Embryonic facial prominence (tissue), 1 donor: ENCODE measurements around the gene PTPN6.
A peak's percentile ranks its signal among the peaks of the same experiment; 100 is the strongest.

ENCODE experiments used
- DNase-seq: peaks from one replicate; pipeline ENCODE4 v3.0.0-alpha.2; 2016; ENCODE audit errors: extremely low spot score

The PTPN6 gene

DNA sequence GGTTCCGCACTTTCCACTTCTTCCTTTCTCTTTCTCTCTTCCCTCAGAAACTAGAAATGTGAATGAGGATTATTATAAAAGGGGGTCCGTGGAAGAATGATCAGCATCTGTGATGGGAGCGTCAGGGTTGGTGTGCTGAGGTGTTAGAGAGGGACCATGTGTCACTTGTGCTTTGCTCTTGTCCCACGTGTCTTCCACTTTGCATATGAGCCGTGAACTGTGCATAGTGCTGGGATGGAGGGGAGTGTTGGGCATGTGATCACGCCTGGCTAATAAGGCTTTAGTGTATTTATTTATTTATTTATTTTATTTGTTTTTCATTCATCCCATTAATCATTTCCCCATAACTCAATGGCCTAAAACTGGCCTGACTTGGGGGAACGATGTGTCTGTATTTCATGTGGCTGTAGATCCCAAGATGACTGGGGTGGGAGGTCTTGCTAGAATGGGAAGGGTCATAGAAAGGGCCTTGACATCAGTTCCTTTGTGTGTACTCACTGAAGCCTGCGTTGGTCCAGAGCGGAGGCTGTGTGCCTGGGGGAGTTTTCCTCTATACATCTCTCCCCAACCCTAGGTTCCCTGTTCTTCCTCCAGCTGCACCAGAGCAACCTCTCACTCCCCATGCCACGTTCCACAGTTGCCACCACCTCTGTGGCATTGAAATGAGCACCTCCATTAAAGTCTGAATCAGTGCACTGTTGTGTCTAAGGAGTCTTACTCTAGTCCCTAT lies 28.0 kb upstream of the PTPN6 start:
- DNase-seq = no peak

DNA sequence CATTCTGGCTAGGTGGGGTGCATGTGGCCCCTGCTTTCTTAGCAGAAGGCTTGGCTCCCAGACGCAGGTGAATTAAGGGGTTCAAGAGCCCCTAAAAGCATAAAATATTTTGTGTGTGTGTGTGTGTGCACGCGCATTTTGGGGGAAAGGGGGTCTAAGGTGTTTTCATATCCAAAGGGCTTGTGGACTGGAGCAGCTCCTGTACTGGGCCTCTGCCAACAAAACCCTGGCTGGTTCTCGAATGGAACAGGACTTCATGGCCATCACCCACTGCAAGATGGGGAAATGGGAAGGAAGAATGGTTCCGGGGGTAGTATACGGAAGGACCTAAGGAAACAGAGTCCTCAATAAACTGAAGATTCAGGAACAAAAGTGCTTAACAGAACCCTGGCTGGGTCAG lies 27.3 kb upstream of the PTPN6 start:
- DNase-seq = no peak

DNA sequence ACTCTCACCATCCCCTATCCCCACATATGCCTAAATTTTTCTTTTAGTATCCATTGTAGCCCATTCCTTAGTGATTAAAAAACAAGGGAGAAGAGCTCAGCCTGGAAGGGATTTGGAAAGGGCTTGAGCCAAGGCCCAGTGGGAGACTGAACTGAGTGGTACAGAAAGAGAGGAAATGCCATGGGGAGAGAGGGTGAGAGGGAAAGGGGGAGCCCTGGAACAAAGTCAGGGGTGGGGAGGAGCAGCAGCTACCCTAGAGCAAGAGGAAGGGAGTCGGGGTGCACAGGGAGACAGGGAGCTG lies 26.0 kb upstream of the PTPN6 start:
- DNase-seq = no peak

DNA sequence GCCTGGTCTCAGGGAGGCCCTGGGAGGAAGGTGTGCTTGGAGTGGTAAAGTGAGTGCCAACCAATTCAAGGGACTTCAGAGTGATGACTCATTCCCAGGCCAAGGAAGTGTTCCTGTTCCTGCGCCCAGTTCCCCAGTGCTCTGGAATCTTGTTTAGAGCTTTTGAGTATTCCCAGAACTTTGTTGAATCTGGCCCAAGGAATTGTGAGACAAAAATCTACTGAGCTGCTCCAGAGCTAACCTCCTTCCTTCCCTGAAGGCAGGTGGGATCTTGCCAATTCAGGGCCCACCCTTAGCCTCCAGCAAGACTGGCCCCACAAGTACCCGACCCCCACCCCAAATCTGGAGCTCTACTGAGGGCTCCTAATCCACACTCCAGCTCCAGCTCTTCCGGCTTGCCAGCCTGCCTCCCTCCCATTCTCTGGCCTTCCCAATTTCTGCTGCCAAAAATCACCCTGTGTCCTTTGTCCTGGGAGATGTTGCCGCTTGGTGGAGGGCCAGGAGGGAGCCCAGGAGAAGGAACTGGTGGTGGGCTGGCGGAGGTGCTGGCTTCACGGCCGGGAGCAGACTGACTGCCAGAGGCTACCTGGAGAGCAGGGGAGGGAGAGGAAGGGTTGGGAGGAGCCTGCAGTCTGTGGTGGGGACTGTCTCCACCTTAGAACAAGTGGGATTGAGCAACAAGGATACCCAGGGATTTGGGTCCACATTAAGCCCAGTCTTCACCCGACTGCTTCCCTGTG lies 25.4 kb upstream of the PTPN6 start:
- DNase-seq = no peak

DNA sequence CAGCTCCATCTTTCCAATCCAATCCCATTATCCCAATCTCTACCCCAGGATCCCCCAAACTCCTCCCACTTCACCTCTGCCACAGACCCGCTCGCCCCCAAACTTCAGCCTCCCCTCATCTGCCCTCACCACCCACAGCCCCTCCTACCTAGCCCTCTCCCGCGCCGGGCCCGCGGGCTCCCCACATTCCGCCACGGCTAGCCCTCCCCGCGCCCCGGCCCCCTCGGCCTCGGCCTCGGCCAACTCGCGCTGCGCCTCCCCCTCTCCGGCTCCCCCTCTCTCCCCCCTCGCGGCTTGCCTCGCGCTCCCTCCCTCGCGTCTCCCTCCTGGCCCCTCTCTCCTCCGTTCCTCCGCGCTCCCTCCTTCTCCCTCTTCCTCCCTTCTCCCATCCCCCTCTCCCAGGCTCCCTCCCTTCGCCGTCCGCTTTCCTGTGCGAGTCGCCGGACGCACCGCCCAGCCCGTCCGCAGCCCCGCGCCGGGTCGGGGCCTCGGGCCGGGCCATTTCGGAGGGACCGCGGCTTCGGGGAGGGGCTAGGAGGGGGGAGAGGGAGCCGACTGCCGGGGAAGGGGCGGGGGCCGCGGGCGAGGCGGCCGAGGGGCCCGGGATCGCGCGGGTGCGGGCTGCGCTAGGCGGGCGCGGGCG lies 23.7 kb upstream of the PTPN6 start, which contains the start of gene ATN1:
Gene ATN1 (plus strand): TSS at position 581 of the 643 bp plus-strand sequence. CDS start 6,043 bp downstream, outside the sequence.
- peak; percentile 94 for DNase-seq

DNA sequence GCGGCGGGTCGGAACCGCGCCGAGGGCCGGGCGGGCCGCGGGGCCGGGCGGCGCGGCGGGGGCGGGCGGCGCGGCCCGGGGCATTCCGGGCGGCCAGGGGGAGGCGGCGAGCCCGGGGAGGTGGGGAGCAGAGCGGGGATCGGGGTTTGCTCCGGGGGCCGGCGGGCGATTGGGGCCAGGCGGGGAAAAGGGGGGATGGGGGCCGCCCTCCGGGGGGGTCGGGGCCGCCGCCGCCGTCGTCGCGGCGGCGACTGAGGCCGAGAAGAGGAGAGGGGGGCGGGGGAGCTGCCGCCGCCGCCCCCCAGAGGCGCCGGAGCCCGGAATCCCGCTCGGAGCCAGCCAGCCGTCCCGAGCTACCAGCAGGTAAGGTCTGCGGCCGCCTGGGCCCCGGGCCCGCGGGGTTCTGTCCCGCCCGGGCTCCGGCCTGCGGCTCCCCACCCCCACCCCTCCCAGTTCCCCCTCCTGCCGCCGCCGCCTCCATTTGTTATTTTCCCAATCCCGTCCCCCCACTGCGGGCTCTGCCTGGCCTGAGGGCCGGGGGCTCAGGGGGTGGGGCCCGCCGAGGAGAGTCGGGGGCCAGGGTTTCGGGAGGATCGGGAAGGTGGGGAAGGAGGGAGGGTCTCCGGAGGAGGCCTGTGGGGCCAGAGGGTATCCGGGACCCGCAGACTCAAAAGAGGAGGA lies 23.0 kb upstream of the PTPN6 start:
- no peak for DNase-seq

DNA sequence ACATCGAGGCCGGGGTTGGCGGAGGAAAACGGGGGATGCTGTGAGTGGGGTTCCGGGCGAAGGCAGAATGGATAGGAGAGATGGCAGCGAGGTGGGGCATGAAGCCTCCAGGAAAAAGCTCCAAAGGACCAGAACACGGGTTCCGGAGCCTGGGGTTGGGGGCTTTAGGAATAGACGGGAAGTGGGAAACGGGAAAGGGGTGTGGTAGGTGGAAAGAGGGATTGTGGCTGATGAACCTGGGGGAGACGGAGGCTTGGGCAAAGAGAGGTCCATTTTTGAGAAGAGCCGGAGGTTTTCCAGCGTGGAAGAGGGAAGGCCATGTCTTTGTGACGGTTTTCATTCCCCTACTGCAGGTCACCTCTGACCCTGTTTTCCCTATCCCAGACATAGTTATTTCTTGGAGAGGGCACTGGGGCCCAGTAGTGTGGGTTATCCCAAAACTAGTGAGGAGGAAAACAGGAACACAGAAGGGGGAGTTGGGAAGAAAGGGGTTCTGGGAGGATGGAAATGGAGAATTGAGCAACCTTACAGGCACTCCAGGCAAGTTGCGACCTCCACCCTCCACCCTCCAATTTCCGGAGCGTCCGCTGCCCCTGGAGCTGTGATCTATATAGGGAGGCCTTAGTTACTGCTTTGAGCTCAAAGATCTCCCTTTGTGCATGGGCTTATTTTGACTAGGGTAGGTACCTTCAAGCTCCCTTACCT lies 22.3 kb upstream of the PTPN6 start:
- DNase-seq = no peak

DNA sequence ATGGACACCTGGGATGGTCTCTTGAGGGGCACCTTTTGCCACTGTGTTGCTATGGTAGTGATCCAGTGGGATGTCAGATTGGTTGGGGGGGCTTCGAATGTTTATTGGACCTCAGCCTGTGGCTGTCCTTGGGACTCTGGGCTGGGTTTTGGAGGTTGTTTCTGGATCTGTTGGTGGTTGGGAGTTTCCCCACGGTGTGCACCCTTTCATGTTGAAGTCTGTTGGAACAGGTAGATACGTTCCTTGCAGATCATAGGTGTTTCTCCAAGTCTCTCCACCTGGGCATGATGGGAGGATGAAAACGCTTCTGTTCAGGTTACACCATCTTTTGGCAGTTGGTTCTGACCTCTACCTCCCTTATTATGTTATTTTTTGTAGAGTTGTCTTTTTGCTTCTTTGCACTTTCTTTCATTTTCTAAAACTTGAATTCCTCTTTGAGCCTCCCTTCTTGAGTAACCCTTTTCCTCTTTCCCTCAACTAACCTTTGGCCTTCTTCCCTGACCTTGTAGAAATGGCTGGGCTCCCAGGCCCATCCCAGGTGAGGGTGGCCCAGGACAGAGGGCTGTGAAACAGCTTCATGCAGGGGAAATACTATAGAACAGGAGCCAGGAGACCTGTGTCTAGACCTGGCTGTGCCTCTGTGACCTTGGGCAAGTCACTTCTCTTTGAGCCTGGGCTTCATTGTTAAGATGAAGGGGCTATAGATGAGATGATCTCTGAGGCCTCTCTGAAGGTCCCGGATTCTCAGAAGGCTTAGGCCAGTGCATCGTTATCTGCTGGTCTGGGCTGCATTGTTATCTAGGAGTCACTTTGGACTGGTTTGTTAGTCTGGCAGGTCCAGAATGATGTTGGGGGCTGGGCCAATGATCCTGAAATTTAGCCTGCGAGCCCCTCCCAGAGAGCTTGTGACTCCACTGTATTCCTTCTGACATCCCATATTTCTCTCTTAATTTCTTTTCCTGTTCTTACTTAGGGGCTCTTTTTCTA lies 21.4 kb upstream of the PTPN6 start:
- DNase-seq = no peak

DNA sequence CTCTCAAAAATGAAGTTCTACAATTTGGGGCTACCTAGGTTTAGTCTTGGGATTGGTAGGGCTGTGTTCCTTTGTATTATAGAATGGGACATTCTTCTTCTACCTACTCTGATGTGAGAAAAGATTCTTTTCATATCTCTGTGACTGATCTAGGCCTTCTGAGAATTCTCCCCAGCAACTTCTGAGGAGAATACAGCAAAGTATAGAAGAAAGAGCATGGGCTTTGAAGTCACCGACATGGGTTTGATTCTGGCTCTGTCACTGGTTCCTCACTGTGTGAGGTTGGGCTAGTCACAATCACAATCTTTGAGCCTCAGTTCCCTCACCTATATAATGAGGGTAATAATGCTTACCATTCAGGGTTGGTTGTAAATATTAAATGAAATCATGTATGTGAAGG lies 18.4 kb upstream of the PTPN6 start:
- no peak for DNase-seq

DNA sequence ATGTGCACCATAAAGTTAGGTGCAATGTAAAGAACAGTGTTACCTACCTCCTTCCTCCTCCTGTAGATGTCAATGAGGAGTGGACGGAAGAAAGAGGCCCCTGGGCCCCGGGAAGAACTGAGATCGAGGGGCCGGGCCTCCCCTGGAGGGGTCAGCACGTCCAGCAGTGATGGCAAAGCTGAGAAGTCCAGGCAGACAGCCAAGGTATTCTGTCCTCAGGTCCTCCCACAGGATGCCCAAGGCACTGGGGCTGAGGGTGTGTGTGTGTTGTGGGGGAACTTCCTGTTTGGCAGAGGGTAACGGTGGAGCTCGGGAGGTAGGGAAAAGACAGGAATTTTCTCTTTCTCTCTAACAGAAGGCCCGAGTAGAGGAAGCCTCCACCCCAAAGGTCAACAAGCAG lies 17.0 kb upstream of the PTPN6 start:
- DNase-seq = no peak

DNA sequence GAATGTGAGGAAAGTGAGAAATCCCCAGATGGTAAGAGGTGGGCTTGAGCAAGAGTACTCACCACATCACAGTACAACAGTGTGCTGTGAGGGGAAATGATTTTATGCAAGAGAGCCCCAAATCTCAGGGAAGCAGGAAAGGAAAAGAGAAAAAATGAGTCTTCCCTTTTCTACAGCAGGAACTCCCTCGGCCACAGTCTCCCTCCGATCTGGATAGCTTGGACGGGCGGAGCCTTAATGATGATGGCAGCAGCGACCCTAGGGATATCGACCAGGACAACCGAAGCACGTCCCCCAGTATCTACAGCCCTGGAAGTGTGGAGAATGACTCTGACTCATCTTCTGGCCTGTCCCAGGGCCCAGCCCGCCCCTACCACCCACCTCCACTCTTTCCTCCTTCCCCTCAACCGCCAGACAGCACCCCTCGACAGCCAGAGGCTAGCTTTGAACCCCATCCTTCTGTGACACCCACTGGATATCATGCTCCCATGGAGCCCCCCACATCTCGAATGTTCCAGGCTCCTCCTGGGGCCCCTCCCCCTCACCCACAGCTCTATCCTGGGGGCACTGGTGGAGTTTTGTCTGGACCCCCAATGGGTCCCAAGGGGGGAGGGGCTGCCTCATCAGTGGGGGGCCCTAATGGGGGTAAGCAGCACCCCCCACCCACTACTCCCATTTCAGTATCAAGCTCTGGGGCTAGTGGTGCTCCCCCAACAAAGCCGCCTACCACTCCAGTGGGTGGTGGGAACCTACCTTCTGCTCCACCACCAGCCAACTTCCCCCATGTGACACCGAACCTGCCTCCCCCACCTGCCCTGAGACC lies 15.6 kb upstream of the PTPN6 start:
- DNase-seq = no peak

DNA sequence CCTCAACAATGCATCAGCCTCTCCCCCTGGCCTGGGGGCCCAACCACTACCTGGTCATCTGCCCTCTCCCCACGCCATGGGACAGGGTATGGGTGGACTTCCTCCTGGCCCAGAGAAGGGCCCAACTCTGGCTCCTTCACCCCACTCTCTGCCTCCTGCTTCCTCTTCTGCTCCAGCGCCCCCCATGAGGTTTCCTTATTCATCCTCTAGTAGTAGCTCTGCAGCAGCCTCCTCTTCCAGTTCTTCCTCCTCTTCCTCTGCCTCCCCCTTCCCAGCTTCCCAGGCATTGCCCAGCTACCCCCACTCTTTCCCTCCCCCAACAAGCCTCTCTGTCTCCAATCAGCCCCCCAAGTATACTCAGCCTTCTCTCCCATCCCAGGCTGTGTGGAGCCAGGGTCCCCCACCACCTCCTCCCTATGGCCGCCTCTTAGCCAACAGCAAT lies 14.9 kb upstream of the PTPN6 start:
- DNase-seq = no peak

DNA sequence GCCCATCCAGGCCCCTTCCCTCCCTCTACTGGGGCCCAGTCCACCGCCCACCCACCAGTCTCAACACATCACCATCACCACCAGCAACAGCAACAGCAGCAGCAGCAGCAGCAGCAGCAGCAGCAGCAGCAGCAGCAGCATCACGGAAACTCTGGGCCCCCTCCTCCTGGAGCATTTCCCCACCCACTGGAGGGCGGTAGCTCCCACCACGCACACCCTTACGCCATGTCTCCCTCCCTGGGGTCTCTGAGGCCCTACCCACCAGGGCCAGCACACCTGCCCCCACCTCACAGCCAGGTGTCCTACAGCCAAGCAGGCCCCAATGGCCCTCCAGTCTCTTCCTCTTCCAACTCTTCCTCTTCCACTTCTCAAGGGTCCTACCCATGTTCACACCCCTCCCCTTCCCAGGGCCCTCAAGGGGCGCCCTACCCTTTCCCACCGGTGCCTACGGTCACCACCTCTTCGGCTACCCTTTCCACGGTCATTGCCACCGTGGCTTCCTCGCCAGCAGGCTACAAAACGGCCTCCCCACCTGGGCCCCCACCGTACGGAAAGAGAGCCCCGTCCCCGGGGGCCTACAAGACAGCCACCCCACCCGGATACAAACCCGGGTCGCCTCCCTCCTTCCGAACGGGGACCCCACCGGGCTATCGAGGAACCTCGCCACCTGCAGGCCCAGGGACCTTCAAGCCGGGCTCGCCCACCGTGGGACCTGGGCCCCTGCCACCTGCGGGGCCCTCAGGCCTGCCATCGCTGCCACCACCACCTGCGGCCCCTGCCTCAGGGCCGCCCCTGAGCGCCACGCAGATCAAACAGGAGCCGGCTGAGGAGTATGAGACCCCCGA lies 14.3 kb upstream of the PTPN6 start:
- no peak for DNase-seq

DNA sequence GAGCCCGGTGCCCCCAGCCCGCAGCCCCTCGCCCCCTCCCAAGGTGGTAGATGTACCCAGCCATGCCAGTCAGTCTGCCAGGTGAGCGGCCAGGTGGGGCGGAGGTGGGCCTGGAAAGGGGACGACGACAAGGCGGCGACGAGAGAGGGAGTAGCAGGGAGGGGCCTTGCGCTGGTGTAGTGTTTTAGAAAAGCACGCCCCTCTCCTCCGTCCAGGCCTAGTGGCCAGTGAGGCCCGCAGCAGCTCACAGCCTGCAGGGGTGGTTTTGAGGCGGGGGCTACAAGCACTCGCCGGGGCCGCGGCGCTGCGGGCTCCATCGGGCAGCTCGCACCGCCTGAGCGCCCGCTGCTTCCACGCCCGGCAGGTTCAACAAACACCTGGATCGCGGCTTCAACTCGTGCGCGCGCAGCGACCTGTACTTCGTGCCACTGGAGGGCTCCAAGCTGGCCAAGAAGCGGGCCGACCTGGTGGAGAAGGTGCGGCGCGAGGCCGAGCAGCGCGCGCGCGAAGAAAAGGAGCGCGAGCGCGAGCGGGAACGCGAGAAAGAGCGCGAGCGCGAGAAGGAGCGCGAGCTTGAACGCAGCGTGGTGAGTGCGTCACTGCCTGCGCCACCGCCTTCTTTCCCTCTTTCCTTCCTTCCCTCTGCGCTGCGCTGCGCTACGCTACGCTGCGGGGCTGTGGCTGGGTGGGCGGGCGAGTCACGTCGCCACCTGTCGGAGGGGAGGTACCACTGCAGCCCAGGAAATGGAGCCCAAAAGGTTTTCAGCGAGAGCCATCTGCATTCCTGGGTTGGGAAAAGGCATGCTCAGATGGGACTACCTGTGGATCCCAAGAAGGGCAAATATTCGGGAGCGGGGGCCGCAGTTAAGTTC lies 13.4 kb upstream of the PTPN6 start:
- DNase-seq = peak; percentile 93

DNA sequence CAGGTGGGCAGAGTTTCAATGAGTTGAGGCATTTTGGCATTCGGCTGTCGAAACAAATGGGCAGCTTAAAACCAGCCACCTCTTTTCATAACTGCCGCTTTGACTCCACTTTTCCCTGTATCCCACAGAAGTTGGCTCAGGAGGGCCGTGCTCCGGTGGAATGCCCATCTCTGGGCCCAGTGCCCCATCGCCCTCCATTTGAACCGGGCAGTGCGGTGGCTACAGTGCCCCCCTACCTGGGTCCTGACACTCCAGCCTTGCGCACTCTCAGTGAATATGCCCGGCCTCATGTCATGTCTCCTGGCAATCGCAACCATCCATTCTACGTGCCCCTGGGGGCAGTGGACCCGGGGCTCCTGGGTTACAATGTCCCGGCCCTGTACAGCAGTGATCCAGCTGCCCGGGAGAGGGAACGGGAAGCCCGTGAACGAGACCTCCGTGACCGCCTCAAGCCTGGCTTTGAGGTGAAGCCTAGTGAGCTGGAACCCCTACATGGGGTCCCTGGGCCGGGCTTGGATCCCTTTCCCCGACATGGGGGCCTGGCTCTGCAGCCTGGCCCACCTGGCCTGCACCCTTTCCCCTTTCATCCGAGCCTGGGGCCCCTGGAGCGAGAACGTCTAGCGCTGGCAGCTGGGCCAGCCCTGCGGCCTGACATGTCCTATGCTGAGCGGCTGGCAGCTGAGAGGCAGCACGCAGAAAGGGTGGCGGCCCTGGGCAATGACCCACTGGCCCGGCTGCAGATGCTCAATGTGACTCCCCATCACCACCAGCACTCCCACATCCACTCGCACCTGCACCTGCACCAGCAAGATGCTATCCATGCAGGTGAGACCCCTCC lies 12.6 kb upstream of the PTPN6 start:
- DNase-seq = no peak

DNA sequence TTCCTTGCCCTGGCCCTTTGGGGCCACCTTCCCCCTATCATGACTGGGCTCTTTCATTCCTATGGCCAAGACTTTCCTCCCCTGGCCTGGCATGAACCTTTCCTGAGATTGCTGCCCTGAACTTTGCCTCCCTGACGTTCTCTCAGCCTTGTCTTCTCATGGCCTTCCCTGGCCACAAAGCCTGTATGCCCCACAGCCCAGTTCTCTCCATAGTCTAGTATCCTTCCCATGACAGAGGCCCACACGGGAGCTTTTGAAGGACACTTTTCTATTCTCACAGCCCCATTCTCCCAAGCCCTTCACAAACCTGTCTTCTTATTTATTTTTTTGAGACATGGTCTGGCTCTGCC lies 12.0 kb upstream of the PTPN6 start:
- no peak for DNase-seq

DNA sequence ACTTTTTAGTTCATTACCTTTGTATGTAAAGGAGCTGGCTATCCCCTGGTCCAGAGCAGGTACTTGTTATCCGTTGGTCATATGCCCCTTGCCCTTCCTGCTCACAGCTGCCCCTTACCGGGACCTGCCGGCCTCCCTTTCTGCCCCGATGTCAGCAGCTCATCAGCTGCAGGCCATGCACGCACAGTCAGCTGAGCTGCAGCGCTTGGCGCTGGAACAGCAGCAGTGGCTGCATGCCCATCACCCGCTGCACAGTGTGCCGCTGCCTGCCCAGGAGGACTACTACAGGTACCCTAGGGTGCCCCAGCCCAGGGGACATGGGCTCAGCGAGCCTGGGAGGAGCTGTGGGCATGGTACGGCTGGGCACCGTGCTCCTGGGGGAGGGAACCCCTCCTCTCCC lies 9.9 kb upstream of the PTPN6 start:
- no peak for DNase-seq
